ENCODE results near the gene UBE2D2. TPM values are rescaled to one million over a fixed set of nuclear protein-coding genes. Genes with fewer than 3 reads are reported as not detected.
A peak's percentile ranks its signal among the peaks of the same experiment; 100 is the strongest.

The UBE2D2 gene
- total and polyA plus RNA-seq, 2 of the 13 experiments (the other 11 are each of a cell fraction or from before 2014, with no cell fraction given), result 79.1 to 109 TPM

DNA sequence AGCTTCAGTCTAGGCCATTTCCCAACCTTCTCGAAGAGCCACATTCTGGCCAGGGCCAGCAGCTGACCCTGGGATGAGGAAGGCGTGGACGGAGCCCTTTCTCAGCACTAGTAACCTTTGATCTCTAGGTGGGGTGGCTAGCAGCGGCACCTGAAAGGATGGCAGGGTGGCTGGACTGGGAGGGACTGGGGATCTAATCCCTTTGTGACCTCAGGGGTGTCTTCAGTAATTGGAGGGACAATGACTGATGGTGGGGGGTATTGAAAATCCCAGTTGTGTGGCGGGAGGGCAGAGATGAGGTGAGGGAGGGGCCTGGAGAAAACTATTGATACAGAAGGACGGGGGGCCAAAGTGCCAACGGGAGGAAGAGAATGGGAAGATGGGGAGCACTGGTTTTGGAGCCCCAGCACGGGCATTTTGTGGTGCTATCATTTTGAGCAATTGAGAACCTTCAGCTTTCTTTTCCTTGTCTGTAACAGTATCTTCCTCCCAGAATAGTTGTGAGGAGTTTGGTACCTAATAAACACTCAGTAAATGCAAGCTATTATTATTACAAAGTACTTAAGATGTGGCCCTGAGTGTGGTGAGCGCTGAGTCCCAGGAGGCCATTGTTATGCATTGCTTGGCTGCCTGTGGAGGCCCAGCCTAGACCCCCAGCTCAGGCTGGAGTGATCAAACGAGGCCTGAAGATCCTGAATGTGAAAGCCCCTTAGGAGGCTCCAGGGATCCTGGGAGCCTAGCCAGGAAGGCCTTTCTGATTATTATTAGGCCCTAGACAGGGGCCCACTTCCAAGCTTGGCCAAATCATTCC, 37.3 kb upstream of the UBE2D2 start (continued):
- TF ChIP-seq, protein P1, sequence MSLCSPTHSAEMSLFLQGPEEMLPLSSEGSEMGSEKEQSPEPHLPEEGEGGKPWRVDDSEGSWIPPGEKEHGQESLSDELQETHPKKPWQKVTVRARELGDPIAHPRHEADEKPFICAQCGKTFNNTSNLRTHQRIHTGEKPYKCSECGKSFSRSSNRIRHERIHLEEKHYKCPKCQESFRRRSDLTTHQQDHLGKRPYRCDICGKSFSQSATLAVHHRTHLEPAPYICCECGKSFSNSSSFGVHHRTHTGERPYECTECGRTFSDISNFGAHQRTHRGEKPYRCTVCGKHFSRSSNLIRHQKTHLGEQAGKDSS (CRISPR knock-in tag; IDR thresholded peaks at IDR 0.05; ENCODE audit: borderline replicate concordance, low read depth), result peak; percentile 51; the same call in 1 of the 2 replicates
- TF ChIP-seq, protein P2, sequence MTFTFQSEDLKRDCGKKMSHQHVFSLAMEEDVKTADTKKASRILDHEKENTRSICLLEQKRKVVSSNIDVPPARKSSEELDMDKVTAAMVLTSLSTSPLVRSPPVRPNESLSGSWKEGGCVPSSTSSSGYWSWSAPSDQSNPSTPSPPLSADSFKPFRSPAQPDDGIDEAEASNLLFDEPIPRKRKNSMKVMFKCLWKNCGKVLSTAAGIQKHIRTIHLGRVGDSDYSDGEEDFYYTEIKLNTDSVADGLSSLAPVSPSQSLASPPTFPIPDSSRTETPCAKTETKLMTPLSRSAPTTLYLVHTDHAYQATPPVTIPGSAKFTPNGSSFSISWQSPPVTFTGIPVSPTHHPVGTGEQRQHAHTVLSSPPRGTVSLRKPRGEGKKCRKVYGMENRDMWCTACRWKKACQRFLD (CRISPR knock-in tag; IDR thresholded peaks at IDR 0.05; ENCODE audit: borderline replicate concordance), result no peak
- TF ChIP-seq, protein P3, sequence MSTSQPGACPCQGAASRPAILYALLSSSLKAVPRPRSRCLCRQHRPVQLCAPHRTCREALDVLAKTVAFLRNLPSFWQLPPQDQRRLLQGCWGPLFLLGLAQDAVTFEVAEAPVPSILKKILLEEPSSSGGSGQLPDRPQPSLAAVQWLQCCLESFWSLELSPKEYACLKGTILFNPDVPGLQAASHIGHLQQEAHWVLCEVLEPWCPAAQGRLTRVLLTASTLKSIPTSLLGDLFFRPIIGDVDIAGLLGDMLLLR (CRISPR knock-in tag; IDR thresholded peaks at IDR 0.05), result no peak
- no peak for TF ChIP-seq ZNF562 (CRISPR knock-in tag; IDR thresholded peaks at IDR 0.05; ENCODE audit: borderline replicate concordance)
- no peak for TF ChIP-seq ZNF614 (CRISPR knock-in tag; IDR thresholded peaks at IDR 0.05; ENCODE audit: borderline replicate concordance)
- no peak for TF ChIP-seq ZNF205 (CRISPR knock-in tag; IDR thresholded peaks at IDR 0.05)
- TF ChIP-seq FOXC1 (CRISPR knock-in tag; IDR thresholded peaks at IDR 0.05; ENCODE audit: borderline replicate concordance), result no peak
- no peak for TF ChIP-seq NKX3-1 (CRISPR knock-in tag; IDR thresholded peaks at IDR 0.05)
- no peak for TF ChIP-seq USF2 (IDR thresholded peaks at IDR 0.05; ENCODE audit: low read depth, low read length)
- no peak for TF ChIP-seq USF2 (CRISPR knock-in tag; IDR thresholded peaks at IDR 0.05; ENCODE audit: borderline replicate concordance)
- no peak for TF ChIP-seq ZNF557 (CRISPR knock-in tag; IDR thresholded peaks at IDR 0.05)
- no peak for TF ChIP-seq ZNF235 (CRISPR knock-in tag; IDR thresholded peaks at IDR 0.05; ENCODE audit: borderline replicate concordance)
- no peak for TF ChIP-seq SOX13 (IDR thresholded peaks at IDR 0.05)
- TF ChIP-seq SOX13 (CRISPR knock-in tag; conservative IDR thresholded peaks at IDR 0.05 in 1 of 2, IDR thresholded peaks at IDR 0.05 in 1 of 2), result peak in 1 of 2 experiments; percentile 57; a peak in 1 of 4 replicates
- no peak for TF ChIP-seq ZBTB33 (CRISPR knock-in tag; IDR thresholded peaks at IDR 0.05)
- TF ChIP-seq ZNF720 (CRISPR knock-in tag; IDR thresholded peaks at IDR 0.05), result no peak
- TF ChIP-seq FLYWCH1 (CRISPR knock-in tag; IDR thresholded peaks at IDR 0.05), result no peak
- TF ChIP-seq DNMT3B (CRISPR knock-in tag; conservative IDR thresholded peaks at IDR 0.05), result no peak
- no peak for TF ChIP-seq ZNF703 (CRISPR knock-in tag; IDR thresholded peaks at IDR 0.05; ENCODE audit: borderline replicate concordance)
